Measurements from ENCODE around the gene DMPK. TPM values are rescaled to one million over a fixed set of nuclear protein-coding genes. Genes with fewer than 3 reads are reported as not detected.

The DMPK gene
- total and polyA plus RNA-seq, 9 of the 15 experiments (the other 6 are each of a cell fraction or from before 2014, with no cell fraction given): 0.24 to 31.3 (median 7.3) TPM

GRCh38 chr19:45800070-45800553 is 17.8 kb upstream of the DMPK start (continued):
- TF ChIP-seq THAP7 (CRISPR knock-in tag; IDR thresholded peaks at IDR 0.05) (no peak), POLR2B (IDR thresholded peaks at IDR 0.05; ENCODE audit: low read depth, partially characterized antibody) (no peak), ZNF146 (CRISPR knock-in tag; IDR thresholded peaks at IDR 0.05; ENCODE audit: unreplicated experiment) (no peak), GATAD2B (IDR thresholded peaks at IDR 0.05; ENCODE audit: borderline replicate concordance) (no peak), BCL6 (CRISPR knock-in tag; IDR thresholded peaks at IDR 0.05) (no peak), ZNF174 (CRISPR knock-in tag; IDR thresholded peaks at IDR 0.05) (no peak), ZFP30 (CRISPR knock-in tag; IDR thresholded peaks at IDR 0.05; ENCODE audit: borderline replicate concordance) (no peak), JUN (IDR thresholded peaks at IDR 0.05; ENCODE audit: borderline replicate concordance, low read depth, low read length) (no peak), JUN (CRISPR knock-in tag; IDR thresholded peaks at IDR 0.05; ENCODE audit: borderline replicate concordance) (no peak), JUNB (CRISPR knock-in tag; conservative IDR thresholded peaks at IDR 0.05) (no peak), ZNF217 (CRISPR knock-in tag; IDR thresholded peaks at IDR 0.05) (no peak), U2AF1 (optimal IDR thresholded peaks at IDR 0.05; ENCODE audit: low read depth, low read length) (no peak), PML (IDR thresholded peaks at IDR 0.05; ENCODE audit: low read length) (no peak), HES1 (IDR thresholded peaks at IDR 0.05; ENCODE audit: low read depth) (no peak), ZNF408 (CRISPR knock-in tag; IDR thresholded peaks at IDR 0.05; ENCODE audit: low read depth) (no peak), MTA1 (IDR thresholded peaks at IDR 0.05; ENCODE audit: borderline replicate concordance) (no peak)

All from K562 (cell line).